ENCODE measurements around the gene NFAT5.
A peak's percentile ranks its signal among the peaks of the same experiment; 100 is the strongest.

The NFAT5 gene

GRCh38 chr16:69745959-69746358, 180.2 kb downstream of the NFAT5 start:
- no peaks in the 10 kb centered on the region for H3K4me1 ChIP-seq (ENCODE audit: control insufficient read depth, insufficient read depth, low read length)
- H3K9ac ChIP-seq (ENCODE audit: low read depth, low read length), result no peak overlapping the region
- no peaks in the 10 kb centered on the region for H3K27me3 ChIP-seq (ENCODE audit: control insufficient read depth, insufficient read depth, low read length)
- peaks cover 97% of the 10 kb centered on the region for H3K36me3 ChIP-seq (ENCODE audit: control insufficient read depth, insufficient read depth, low read length)
- no peak overlapping the region for H3K4me3 ChIP-seq (ENCODE audit: low read depth, low read length)
- no peaks in the 10 kb centered on the region for H3K9me3 ChIP-seq (ENCODE audit: control insufficient read depth, insufficient read depth, low read length)
- no peak overlapping the region for H3K27ac ChIP-seq (ENCODE audit: low read depth, low read length)

GRCh38 chr16:69747115-69747514, 181.3 kb downstream of the NFAT5 start:
- Histone ChIP-seq H3K27me3 (ENCODE audit: control insufficient read depth, insufficient read depth, low read length) (no peaks in the 10 kb centered on the region), H3K36me3 (ENCODE audit: control insufficient read depth, insufficient read depth, low read length) (peaks cover 97% of the 10 kb centered on the region), H3K4me1 (ENCODE audit: control insufficient read depth, insufficient read depth, low read length) (no peaks in the 10 kb centered on the region), H3K9me3 (ENCODE audit: control insufficient read depth, insufficient read depth, low read length) (no peaks in the 10 kb centered on the region), H3K9ac (ENCODE audit: low read depth, low read length) (no peak overlapping the region), H3K4me3 (ENCODE audit: low read depth, low read length) (no peak overlapping the region), H3K27ac (ENCODE audit: low read depth, low read length) (no peak overlapping the region)

GRCh38 chr16:69748694-69749345, 183.1 kb downstream of the NFAT5 start:
- no peaks in the 10 kb centered on the region for H3K4me1 ChIP-seq (ENCODE audit: control insufficient read depth, insufficient read depth, low read length)
- H3K36me3 ChIP-seq (ENCODE audit: control insufficient read depth, insufficient read depth, low read length), result peaks cover 85% of the 10 kb centered on the region
- no peak overlapping the region for H3K4me3 ChIP-seq (ENCODE audit: low read depth, low read length)
- no peak overlapping the region for H3K27ac ChIP-seq (ENCODE audit: low read depth, low read length)
- H3K9me3 ChIP-seq (ENCODE audit: control insufficient read depth, insufficient read depth, low read length), result no peaks in the 10 kb centered on the region
- no peaks in the 10 kb centered on the region for H3K27me3 ChIP-seq (ENCODE audit: control insufficient read depth, insufficient read depth, low read length)
- H3K9ac ChIP-seq (ENCODE audit: low read depth, low read length), result no peak overlapping the region

GRCh38 chr16:69754143-69754468, 188.3 kb downstream of the NFAT5 start:
- peak overlapping the region; percentile 79 for H3K27ac ChIP-seq (ENCODE audit: low read depth, low read length)
- H3K9ac ChIP-seq (ENCODE audit: low read depth, low read length), result peak overlapping the region; percentile 96
- H3K4me1 ChIP-seq (ENCODE audit: control insufficient read depth, insufficient read depth, low read length), result no peaks in the 10 kb centered on the region
- no peaks in the 10 kb centered on the region for H3K9me3 ChIP-seq (ENCODE audit: control insufficient read depth, insufficient read depth, low read length)
- peaks cover 33% of the 10 kb centered on the region for H3K36me3 ChIP-seq (ENCODE audit: control insufficient read depth, insufficient read depth, low read length)
- H3K4me3 ChIP-seq (ENCODE audit: low read depth, low read length), result peak overlapping the region; percentile 95
- no peaks in the 10 kb centered on the region for H3K27me3 ChIP-seq (ENCODE audit: control insufficient read depth, insufficient read depth, low read length)

Measured in HUES48 (cell line).